HEK293 (cell line): ENCODE measurements around the gene CCDC122.

ENCODE experiments used
- CTCF ChIA-PET: fragments of 350-600 bp; formaldehyde crosslinking; extraction: SDS; loops from one replicate; lab custom pipeline; 2021; ENCODE audit warnings: antibody characterized with exemption; lab: Yijun Ruan, JAX
- POLR2A ChIA-PET: fragments of 300-600 bp; formaldehyde crosslinking; extraction: SDS; loops from one replicate; lab custom pipeline; 2020; ENCODE audit warnings: antibody characterized with exemption, inconsistent platforms; lab: Yijun Ruan, JAX
- H3K27ac ChIP-seq: fragments of 200-500 bp; sonication (Bioruptor generic); 2 replicates; pipeline ENCODE4 v1.5.1; 2014; ENCODE audit warnings: low read depth, low read length, control low read depth, inconsistent platforms; ENCODE audit errors: extremely low read depth
- H3K36me3 ChIP-seq, 2 experiments: fragments of 200-500 bp in 1 of 2; sonication (Bioruptor generic) in 1 of 2; 1 replicate in 1 of 2; 2 replicates in 1 of 2; pipeline ENCODE4 v1.5.1; 2014 to 2017; ENCODE audit warnings: inconsistent platforms in 2 of 2, low read length in 2 of 2; ENCODE audit not compliant: control insufficient read depth in 2 of 2, insufficient read depth in 1 of 2
- H3K4me1 ChIP-seq: fragments of 200-500 bp; sonication (Bioruptor generic); 2 replicates; pipeline ENCODE4 v1.5.1; 2014; ENCODE audit warnings: mild to moderate bottlenecking, low read length, inconsistent platforms; ENCODE audit not compliant: control insufficient read depth, insufficient read depth
- H3K4me3 ChIP-seq: 2 replicates; pipeline ENCODE4 v1.5.1; 2011; ENCODE audit warnings: low read depth, mild to moderate bottlenecking, control low read depth, low read length, moderate library complexity
- H3K9me3 ChIP-seq: fragments of 200-500 bp; sonication (Bioruptor generic); 2 replicates; pipeline ENCODE4 v1.5.1; 2014; ENCODE audit warnings: low read depth, low read length, inconsistent platforms; ENCODE audit not compliant: control insufficient read depth, insufficient read depth
- AEBP2 ChIP-seq: fragments of 450-650 bp; formaldehyde crosslinking; IDR thresholded peaks from 2 replicates; pipeline ENCODE4 v1.5.1; 2016; ENCODE audit warnings: missing biosample characterization, missing genetic modification characterization, borderline replicate concordance
- IKZF3 ChIP-seq: fragments of 450-650 bp; IDR thresholded peaks from 2 replicates; pipeline ENCODE4 v1.5.0; 2018; ENCODE audit warnings: missing biosample characterization, mild to moderate bottlenecking, missing genetic modification characterization, moderate library complexity
- KLF9 ChIP-seq: fragments of 450-650 bp; formaldehyde crosslinking; IDR thresholded peaks from 2 replicates; pipeline ENCODE4 v1.5.1; 2016; ENCODE audit warnings: missing biosample characterization, missing genetic modification characterization, low read depth
- SALL2 ChIP-seq: fragments of 450-650 bp; formaldehyde crosslinking; IDR thresholded peaks from 2 replicates; pipeline ENCODE4 v1.5.0; 2017; ENCODE audit warnings: missing biosample characterization, mild to moderate bottlenecking, missing genetic modification characterization, borderline replicate concordance
- SP7 ChIP-seq: fragments of 450-650 bp; formaldehyde crosslinking; IDR thresholded peaks from 2 replicates; pipeline ENCODE4 v1.5.1; 2016; ENCODE audit warnings: missing biosample characterization, missing genetic modification characterization
- ZFP41 ChIP-seq: fragments of 450-650 bp; formaldehyde crosslinking; IDR thresholded peaks from 2 replicates; pipeline ENCODE4 v1.5.1; 2016; ENCODE audit warnings: missing biosample characterization, missing genetic modification characterization, borderline replicate concordance
- ZFP69B ChIP-seq: fragments of 450-650 bp; formaldehyde crosslinking; IDR thresholded peaks from 2 replicates; pipeline ENCODE4 v1.5.1; 2016; ENCODE audit warnings: missing biosample characterization, missing genetic modification characterization
- ZNF132 ChIP-seq: fragments of 450-650 bp; formaldehyde crosslinking; IDR thresholded peaks from 2 replicates; pipeline ENCODE4 v1.5.1; 2017; ENCODE audit warnings: missing biosample characterization, missing genetic modification characterization, borderline replicate concordance
- ZNF146 ChIP-seq: fragments of 450-650 bp; formaldehyde crosslinking; IDR thresholded peaks from 2 replicates; pipeline ENCODE4 v1.5.1; 2016; ENCODE audit warnings: missing biosample characterization, missing genetic modification characterization
- ZNF169 ChIP-seq: fragments of 450-650 bp; formaldehyde crosslinking; IDR thresholded peaks from 2 replicates; pipeline ENCODE4 v1.5.1; 2016; ENCODE audit warnings: missing biosample characterization, missing genetic modification characterization
- ZNF184 ChIP-seq: fragments of 450-650 bp; IDR thresholded peaks from 2 replicates; pipeline ENCODE4 v1.5.1; 2018; ENCODE audit warnings: missing biosample characterization, mild to moderate bottlenecking, missing genetic modification characterization
- ZNF341 ChIP-seq: fragments of 450-650 bp; formaldehyde crosslinking; IDR thresholded peaks from 2 replicates; pipeline ENCODE4; 2016; ENCODE audit warnings: low read depth, missing biosample characterization, missing genetic modification characterization
- ZNF354C ChIP-seq: fragments of 450-650 bp; formaldehyde crosslinking; IDR thresholded peaks from 2 replicates; pipeline ENCODE4 v1.5.1; 2016; ENCODE audit warnings: missing biosample characterization, missing genetic modification characterization, low read depth, borderline replicate concordance
- ZNF394 ChIP-seq: fragments of 450-650 bp; formaldehyde crosslinking; IDR thresholded peaks from 2 replicates; pipeline ENCODE4 v1.5.1; 2016; ENCODE audit warnings: missing biosample characterization, missing genetic modification characterization, mild to moderate bottlenecking, moderate library complexity, borderline replicate concordance
- ZNF518A ChIP-seq: fragments of 450-650 bp; formaldehyde crosslinking; conservative IDR thresholded peaks from 2 replicates; pipeline ENCODE4 v1.5.1; 2016; ENCODE audit warnings: low read depth, missing biosample characterization, missing genetic modification characterization
- ZNF623 ChIP-seq: fragments of 450-650 bp; formaldehyde crosslinking; IDR thresholded peaks from 2 replicates; pipeline ENCODE4 v1.5.1; 2016; ENCODE audit warnings: missing biosample characterization, missing genetic modification characterization
- ZNF660 ChIP-seq: fragments of 450-650 bp; IDR thresholded peaks from 2 replicates; pipeline ENCODE4 v1.5.1; 2018; ENCODE audit warnings: missing biosample characterization, mild to moderate bottlenecking, missing genetic modification characterization
- ZXDB ChIP-seq: fragments of 450-650 bp; formaldehyde crosslinking; IDR thresholded peaks from 2 replicates; pipeline ENCODE4 v1.5.1; 2016; ENCODE audit warnings: missing biosample characterization, missing genetic modification characterization
- TF ChIP-seq, protein P1 (sequence below): fragments of 450-650 bp; formaldehyde crosslinking; IDR thresholded peaks from 2 replicates; pipeline ENCODE4 v1.5.1; 2016; ENCODE audit warnings: missing biosample characterization, missing genetic modification characterization

Gene CCDC122

GRCh38 chr13:43883631-43884030 is 4.1 kb upstream of the CCDC122 start:
- Histone ChIP-seq H3K4me3 (no peak overlapping the region), H3K4me1 (no peaks in the 10 kb centered on the region), H3K27ac (no peak overlapping the region), H3K9me3 (no peaks in the 10 kb centered on the region), H3K36me3 (peaks cover 0 to 3% of the 10 kb centered on the region in 2 experiments; a peak in 1 of 3 replicates)
- ChIA-PET POLR2A (no interaction called here), CTCF (interaction anchor here (0.7 kb wide), 2 partner anchors 16 to 276 kb away, joined by 3 read pairs; no protein-coding TSS in a partner anchor)
- TF ChIP-seq ZNF341 (tag by site-specific recombination): no peak
- no peak for TF ChIP-seq IKZF3
- TF ChIP-seq, protein P1, sequence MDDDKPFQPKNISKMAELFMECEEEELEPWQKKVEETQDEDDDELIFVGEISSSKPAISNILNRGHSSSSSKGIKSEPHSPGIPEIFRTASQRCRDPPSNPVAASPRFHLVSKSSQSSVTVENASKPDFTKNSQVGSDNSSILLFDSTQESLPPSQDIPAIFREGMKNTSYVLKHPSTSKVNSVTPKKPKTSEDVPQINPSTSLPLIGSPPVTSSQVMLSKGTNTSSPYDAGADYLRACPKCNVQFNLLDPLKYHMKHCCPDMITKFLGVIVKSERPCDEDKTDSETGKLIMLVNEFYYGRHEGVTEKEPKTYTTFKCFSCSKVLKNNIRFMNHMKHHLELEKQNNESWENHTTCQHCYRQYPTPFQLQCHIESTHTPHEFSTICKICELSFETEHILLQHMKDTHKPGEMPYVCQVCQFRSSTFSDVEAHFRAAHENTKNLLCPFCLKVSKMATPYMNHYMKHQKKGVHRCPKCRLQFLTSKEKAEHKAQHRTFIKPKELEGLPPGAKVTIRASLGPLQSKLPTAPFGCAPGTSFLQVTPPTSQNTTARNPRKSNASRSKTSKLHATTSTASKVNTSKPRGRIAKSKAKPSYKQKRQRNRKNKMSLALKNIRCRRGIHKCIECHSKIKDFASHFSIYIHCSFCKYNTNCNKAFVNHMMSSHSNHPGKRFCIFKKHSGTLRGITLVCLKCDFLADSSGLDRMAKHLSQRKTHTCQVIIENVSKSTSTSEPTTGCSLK (tag by site-specific recombination): no peak
- no peak for TF ChIP-seq ZNF623 (tag by site-specific recombination)
- TF ChIP-seq ZNF354C: no peak
- no peak for TF ChIP-seq ZXDB (tag by site-specific recombination)
- TF ChIP-seq ZNF660: no peak
- no peak for TF ChIP-seq AEBP2
- no peak for TF ChIP-seq ZFP41 (tag by site-specific recombination)

GRCh38 chr13:43881580-43881979 is 2.0 kb upstream of the CCDC122 start:
- H3K36me3 ChIP-seq: peaks cover 0 to 3% of the 10 kb centered on the region in 2 experiments; a peak in 1 of 3 replicates
- POLR2A ChIA-PET: interaction anchor here (0.7 kb wide), 1 partner anchor 264 kb away, joined by 3 read pairs; no protein-coding TSS in a partner anchor
- H3K4me3 ChIP-seq: no peak overlapping the region
- CTCF ChIA-PET: interaction anchor here (0.6 to 1.6 kb wide), 4 partner anchors 13 to 912 kb away, joined by 3 to 6 read pairs (median 3); no protein-coding TSS in a partner anchor
- H3K27ac ChIP-seq: no peak overlapping the region
- TF ChIP-seq ZFP69B (tag by site-specific recombination) (no peak), ZNF184 (no peak), SALL2 (tag by site-specific recombination) (no peak), IKZF3 (no peak), KLF9 (tag by site-specific recombination) (no peak), ZNF132 (tag by site-specific recombination) (no peak), SP7 (tag by site-specific recombination) (no peak), ZNF146 (tag by site-specific recombination) (no peak)
- H3K4me1 ChIP-seq: no peaks in the 10 kb centered on the region
- H3K9me3 ChIP-seq: no peaks in the 10 kb centered on the region

GRCh38 chr13:43880926-43881325 is 1.4 kb upstream of the CCDC122 start:
- POLR2A ChIA-PET: no interaction called here
- Histone ChIP-seq H3K36me3 (peaks cover 0 to 3% of the 10 kb centered on the region in 2 experiments; a peak in 1 of 3 replicates), H3K4me1 (no peaks in the 10 kb centered on the region), H3K9me3 (no peaks in the 10 kb centered on the region), H3K27ac (no peak overlapping the region), H3K4me3 (no peak overlapping the region)
- TF ChIP-seq ZNF184 (no peak), ZNF394 (tag by site-specific recombination) (no peak), ZNF169 (tag by site-specific recombination) (no peak), ZNF518A (no peak)
- CTCF ChIA-PET: interaction anchor here (0.8 to 1.6 kb wide), 3 partner anchors 14 to 912 kb away, joined by 3 to 6 read pairs (median 3); no protein-coding TSS in a partner anchor
